SK-N-SH treated with all-trans-retinoic acid at 6 μM for 48 hours (cell line): ENCODE data around the gene USP12.

ENCODE experiments used
- ATAC-seq: fragments of 200-7000 bp; cut with Tn5 transposase; 3 replicates; pipeline ENCODE4 v1.9.1; 2020; ENCODE audit warnings: mild to moderate bottlenecking, moderate library complexity
- BACH2 ChIP-seq: fragments of 250-450 bp; sonication (Bioruptor Pico); IDR thresholded peaks from 2 replicates; pipeline ENCODE4 v1.9.0; 2021; ENCODE audit warnings: mild to moderate bottlenecking, borderline replicate concordance
- CREB5 ChIP-seq: fragments of 250-450 bp; sonication (Bioruptor Pico); IDR thresholded peaks from 2 replicates; pipeline ENCODE4 v1.5.1; 2020; ENCODE audit warnings: low read depth, mild to moderate bottlenecking, moderate library complexity
- CSDC2 ChIP-seq: fragments of 250-450 bp; sonication (Bioruptor Pico); IDR thresholded peaks from 2 replicates; pipeline ENCODE4 v1.5.0; 2020; ENCODE audit warnings: mild to moderate bottlenecking, moderate library complexity
- GLIS3 ChIP-seq: fragments of 250-450 bp; sonication (Bioruptor Pico); IDR thresholded peaks from 2 replicates; pipeline ENCODE4 v1.5.0; 2020; ENCODE audit warnings: mild to moderate bottlenecking, moderate library complexity
- ISL1 ChIP-seq: fragments of 250-450 bp; sonication (Bioruptor Pico); IDR thresholded peaks from 2 replicates; pipeline ENCODE4 v2.1.2; 2022; ENCODE audit warnings: mild to moderate bottlenecking, moderate library complexity
- OSR1 ChIP-seq: fragments of 250-450 bp; sonication (Bioruptor Pico); IDR thresholded peaks from 2 replicates; pipeline ENCODE4 v1.8.0; 2022; ENCODE audit warnings: moderate library complexity, mild to moderate bottlenecking, inconsistent platforms
- PATZ1 ChIP-seq: fragments of 250-450 bp; sonication (Bioruptor Pico); IDR thresholded peaks from 2 replicates; pipeline ENCODE4 v1.8.0; 2020; ENCODE audit warnings: mild to moderate bottlenecking, moderate library complexity, borderline replicate concordance
- POU6F1 ChIP-seq: fragments of 250-450 bp; sonication (Bioruptor Pico); IDR thresholded peaks from 2 replicates; pipeline ENCODE4 v1.8.0; 2021; ENCODE audit warnings: low read depth, mild to moderate bottlenecking, moderate library complexity, borderline replicate concordance
- PPARA ChIP-seq: fragments of 250-450 bp; sonication (Bioruptor Pico); IDR thresholded peaks from 2 replicates; pipeline ENCODE4 v1.5.0; 2020; ENCODE audit warnings: mild to moderate bottlenecking, borderline replicate concordance
- RARB ChIP-seq: fragments of 250-450 bp; sonication (Bioruptor Pico); IDR thresholded peaks from 2 replicates; pipeline ENCODE4 v1.8.0; 2021; ENCODE audit warnings: mild to moderate bottlenecking, moderate library complexity
- TCF4 ChIP-seq: fragments of 250-450 bp; sonication (Bioruptor Pico); IDR thresholded peaks from 2 replicates; pipeline ENCODE4 v1.8.0; 2021; ENCODE audit warnings: mild to moderate bottlenecking, moderate library complexity, borderline replicate concordance
- TOX ChIP-seq: fragments of 250-450 bp; sonication (Bioruptor Pico); IDR thresholded peaks from 2 replicates; pipeline ENCODE4 v1.8.0; 2021; ENCODE audit warnings: mild to moderate bottlenecking, moderate library complexity, borderline replicate concordance
- ZFP3 ChIP-seq: fragments of 250-450 bp; sonication (Bioruptor Pico); IDR thresholded peaks from 2 replicates; pipeline ENCODE4 v1.5.0; 2020; ENCODE audit warnings: mild to moderate bottlenecking, moderate library complexity
- ZFP30 ChIP-seq: fragments of 450-650 bp; formaldehyde crosslinking; IDR thresholded peaks from 2 replicates; pipeline ENCODE4 v1.5.0; 2022; ENCODE audit warnings: mild to moderate bottlenecking, moderate library complexity
- ZNF565 ChIP-seq: fragments of 450-650 bp; formaldehyde crosslinking; conservative IDR thresholded peaks from 2 replicates; pipeline ENCODE4 v1.5.0; 2020; ENCODE audit warnings: low read depth, mild to moderate bottlenecking, moderate library complexity
- ZNF70 ChIP-seq: fragments of 450-650 bp; formaldehyde crosslinking; IDR thresholded peaks from 2 replicates; pipeline ENCODE4 v1.5.0; 2020; ENCODE audit warnings: mild to moderate bottlenecking, moderate library complexity
- ZNF8 ChIP-seq: fragments of 450-650 bp; formaldehyde crosslinking; IDR thresholded peaks from 2 replicates; pipeline ENCODE4 v1.5.0; 2020; ENCODE audit warnings: mild to moderate bottlenecking, moderate library complexity
- TF ChIP-seq, protein P1 (sequence below): fragments of 250-450 bp; sonication (Bioruptor Pico); IDR thresholded peaks from 2 replicates; pipeline ENCODE4 v1.5.0; 2020; ENCODE audit warnings: mild to moderate bottlenecking, moderate library complexity

USP12 gene

GRCh38 chr13:27161980-27162379, 9.6 kb downstream of the USP12 start (continued):
- TF ChIP-seq PATZ1 (CRISPR knock-in tag) (no peak), TCF4 (CRISPR knock-in tag) (no peak), CSDC2 (no peak), ZNF565 (CRISPR knock-in tag) (no peak), CREB5 (CRISPR knock-in tag) (no peak), ZFP30 (no peak)
- TF ChIP-seq, all 23 proteins: peak for 0

GRCh38 chr13:27161423-27161822, 10.2 kb downstream of the USP12 start:
- ATAC-seq: no peak
- TF ChIP-seq OSR1 (CRISPR knock-in tag) (no peak), TCF4 (CRISPR knock-in tag) (no peak), POU6F1 (CRISPR knock-in tag) (no peak), ZFP30 (no peak), ISL1 (no peak), PPARA (no peak), BACH2 (CRISPR knock-in tag) (no peak), ZNF565 (CRISPR knock-in tag) (no peak)
- TF ChIP-seq, protein P1, sequence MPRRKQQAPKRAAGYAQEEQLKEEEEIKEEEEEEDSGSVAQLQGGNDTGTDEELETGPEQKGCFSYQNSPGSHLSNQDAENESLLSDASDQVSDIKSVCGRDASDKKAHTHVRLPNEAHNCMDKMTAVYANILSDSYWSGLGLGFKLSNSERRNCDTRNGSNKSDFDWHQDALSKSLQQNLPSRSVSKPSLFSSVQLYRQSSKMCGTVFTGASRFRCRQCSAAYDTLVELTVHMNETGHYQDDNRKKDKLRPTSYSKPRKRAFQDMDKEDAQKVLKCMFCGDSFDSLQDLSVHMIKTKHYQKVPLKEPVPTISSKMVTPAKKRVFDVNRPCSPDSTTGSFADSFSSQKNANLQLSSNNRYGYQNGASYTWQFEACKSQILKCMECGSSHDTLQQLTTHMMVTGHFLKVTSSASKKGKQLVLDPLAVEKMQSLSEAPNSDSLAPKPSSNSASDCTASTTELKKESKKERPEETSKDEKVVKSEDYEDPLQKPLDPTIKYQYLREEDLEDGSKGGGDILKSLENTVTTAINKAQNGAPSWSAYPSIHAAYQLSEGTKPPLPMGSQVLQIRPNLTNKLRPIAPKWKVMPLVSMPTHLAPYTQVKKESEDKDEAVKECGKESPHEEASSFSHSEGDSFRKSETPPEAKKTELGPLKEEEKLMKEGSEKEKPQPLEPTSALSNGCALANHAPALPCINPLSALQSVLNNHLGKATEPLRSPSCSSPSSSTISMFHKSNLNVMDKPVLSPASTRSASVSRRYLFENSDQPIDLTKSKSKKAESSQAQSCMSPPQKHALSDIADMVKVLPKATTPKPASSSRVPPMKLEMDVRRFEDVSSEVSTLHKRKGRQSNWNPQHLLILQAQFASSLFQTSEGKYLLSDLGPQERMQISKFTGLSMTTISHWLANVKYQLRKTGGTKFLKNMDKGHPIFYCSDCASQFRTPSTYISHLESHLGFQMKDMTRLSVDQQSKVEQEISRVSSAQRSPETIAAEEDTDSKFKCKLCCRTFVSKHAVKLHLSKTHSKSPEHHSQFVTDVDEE (CRISPR knock-in tag): no peak
- TF ChIP-seq, all 23 proteins: peak for 0

GRCh38 chr13:27160657-27161295, 10.8 kb downstream of the USP12 start:
- no peak for TF ChIP-seq ZFP30
- no peak for TF ChIP-seq ZNF70 (CRISPR knock-in tag)
- TF ChIP-seq RARB: no peak
- TF ChIP-seq CSDC2: no peak
- TF ChIP-seq PPARA: no peak
- TF ChIP-seq GLIS3 (CRISPR knock-in tag): no peak
- no peak for TF ChIP-seq OSR1 (CRISPR knock-in tag)
- TF ChIP-seq ISL1: no peak
- TF ChIP-seq TOX (CRISPR knock-in tag): no peak
- TF ChIP-seq ZFP3 (CRISPR knock-in tag): no peak
- TF ChIP-seq PATZ1 (CRISPR knock-in tag): no peak
- TF ChIP-seq ZNF8 (CRISPR knock-in tag): no peak
- TF ChIP-seq, all 23 proteins: peak for 0
- no peak for ATAC-seq
